Tibial artery (tissue), 4 donors: ENCODE measurements around the gene TCP11L2.
"Not testable (repeated sequence)": the region's sequence is repeated elsewhere in the genome, so short reads cannot be mapped to it uniquely, and the experiment has no call there.

Source experiments
- DNase-seq, 2 donors: peaks; one replicate each; pipeline ENCODE4 v3.0.0-alpha.2; 2019
- H3K27ac ChIP-seq, 2 donors: fragments of 200-600 bp; sonication (generic) in 1 of 2; 1 replicate in 1 of 2; 2 replicates in 1 of 2; pipeline ENCODE4 v1.5.1; 2018 to 2019; ENCODE audit warnings: mild to moderate bottlenecking in 1 of 2
- H3K27me3 ChIP-seq, 2 donors: fragments of 200-600 bp; sonication (generic) in 1 of 2; one replicate each; pipeline versions ENCODE4 v1.5.1 to v1.6.0; 2016 to 2019
- H3K36me3 ChIP-seq, 3 donors: fragments of 200-600 bp; sonication (generic) in 2 of 3; one replicate each; pipeline ENCODE4 v1.5.1; 2016 to 2019; ENCODE audit warnings: mild to moderate bottlenecking in 2 of 3
- H3K4me1 ChIP-seq, 4 donors: fragments of 200-600 bp; sonication (generic) in 2 of 4; 1 replicate in 3 of 4; 2 replicates in 1 of 4; pipeline ENCODE4 v1.5.1; 2016 to 2019
- H3K4me3 ChIP-seq, 2 donors: fragments of 200-600 bp; sonication (generic) in 1 of 2; 1 replicate in 1 of 2; 2 replicates in 1 of 2; pipeline ENCODE4 v1.5.1; 2018 to 2019; ENCODE audit warnings: mild to moderate bottlenecking in 2 of 2
- H3K9me3 ChIP-seq, 3 donors: fragments of 200-600 bp; sonication (generic) in 1 of 3; one replicate each; pipeline ENCODE4 v1.5.1; 2016 to 2019
- intact Hi-C: fragments of 100-400 bp; cut with DNase I; formaldehyde crosslinking; loops from one replicate; pipeline ENCODE4 v1.15.0; 2023; ENCODE audit warnings: low total_unique reads
- TF ChIP-seq, protein P1 (sequence below), 2 experiments: fragments of 200-600 bp in 1 of 2; fragments of 450-650 bp in 1 of 2; IDR thresholded peaks; one replicate each; pipeline ENCODE4 v1.5.1; 2017 to 2019; ENCODE audit warnings: antibody characterized with exemption in 2 of 2, mild to moderate bottlenecking in 1 of 2, moderate library complexity in 1 of 2

Gene TCP11L2

GRCh38 chr12:106369624-106370346 is 67.3 kb downstream of the TCP11L2 start:
- no peak for DNase-seq
- TF ChIP-seq, protein P1, sequence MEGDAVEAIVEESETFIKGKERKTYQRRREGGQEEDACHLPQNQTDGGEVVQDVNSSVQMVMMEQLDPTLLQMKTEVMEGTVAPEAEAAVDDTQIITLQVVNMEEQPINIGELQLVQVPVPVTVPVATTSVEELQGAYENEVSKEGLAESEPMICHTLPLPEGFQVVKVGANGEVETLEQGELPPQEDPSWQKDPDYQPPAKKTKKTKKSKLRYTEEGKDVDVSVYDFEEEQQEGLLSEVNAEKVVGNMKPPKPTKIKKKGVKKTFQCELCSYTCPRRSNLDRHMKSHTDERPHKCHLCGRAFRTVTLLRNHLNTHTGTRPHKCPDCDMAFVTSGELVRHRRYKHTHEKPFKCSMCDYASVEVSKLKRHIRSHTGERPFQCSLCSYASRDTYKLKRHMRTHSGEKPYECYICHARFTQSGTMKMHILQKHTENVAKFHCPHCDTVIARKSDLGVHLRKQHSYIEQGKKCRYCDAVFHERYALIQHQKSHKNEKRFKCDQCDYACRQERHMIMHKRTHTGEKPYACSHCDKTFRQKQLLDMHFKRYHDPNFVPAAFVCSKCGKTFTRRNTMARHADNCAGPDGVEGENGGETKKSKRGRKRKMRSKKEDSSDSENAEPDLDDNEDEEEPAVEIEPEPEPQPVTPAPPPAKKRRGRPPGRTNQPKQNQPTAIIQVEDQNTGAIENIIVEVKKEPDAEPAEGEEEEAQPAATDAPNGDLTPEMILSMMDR (IDR thresholded peaks at IDR 0.05), result no peak
- H3K27ac ChIP-seq, result no peak overlapping the region
- H3K4me1 ChIP-seq, result no peaks in the 10 kb centered on the region
- intact Hi-C loops, result no loop called here
- peaks cover 9 to 29% (median 26%) of the 10 kb centered on the region in 3 donors for H3K36me3 ChIP-seq
- no peaks in the 10 kb centered on the region for H3K9me3 ChIP-seq
- H3K27me3 ChIP-seq, result no peaks in the 10 kb centered on the region
- H3K4me3 ChIP-seq, result no peak overlapping the region

GRCh38 chr12:106378788-106379187 is 76.3 kb downstream of the TCP11L2 start:
- Histone ChIP-seq H3K4me1 (no peaks in the 10 kb centered on the region), H3K4me3 (no peak overlapping the region), H3K27me3 (no peaks in the 10 kb centered on the region), H3K9me3 (peaks cover 0 to 3% (median 0%) of the 10 kb centered on the region in 3 donors), H3K36me3 (peaks cover 42 to 63% (median 58%) of the 10 kb centered on the region in 3 donors), H3K27ac (no peak overlapping the region)
- DNase-seq, result no peak
- TF ChIP-seq, protein P1 (IDR thresholded peaks at IDR 0.05), result no peak
- intact Hi-C loops, result no loop called here

- Histone ChIP-seq H3K27ac (no peak overlapping the region), H3K27me3 (no peaks in the 10 kb centered on the region), H3K9me3 (peaks cover 0 to 3% (median 0%) of the 10 kb centered on the region in 3 donors), H3K36me3 (peaks cover 42 to 64% (median 55%) of the 10 kb centered on the region in 3 donors), H3K4me1 (no peaks in the 10 kb centered on the region), H3K4me3 (no peak overlapping the region)
- DNase-seq, result no peak
- intact Hi-C loops, result no loop called here
- TF ChIP-seq, protein P1 (IDR thresholded peaks at IDR 0.05), result no peak
Observed at GRCh38 chr12:106380954-106381353, 78.4 kb downstream of the TCP11L2 start.

GRCh38 chr12:106381866-106382265 is 79.3 kb downstream of the TCP11L2 start:
- H3K4me3 ChIP-seq, H3K27ac ChIP-seq, H3K27me3 ChIP-seq, H3K4me1 ChIP-seq, intact Hi-C loops, H3K9me3 ChIP-seq, DNase-seq: not testable (repeated sequence)
- H3K36me3 ChIP-seq, result peaks cover 40 to 55% (median 46%) of the 10 kb centered on the region in 3 donors

DNA sequence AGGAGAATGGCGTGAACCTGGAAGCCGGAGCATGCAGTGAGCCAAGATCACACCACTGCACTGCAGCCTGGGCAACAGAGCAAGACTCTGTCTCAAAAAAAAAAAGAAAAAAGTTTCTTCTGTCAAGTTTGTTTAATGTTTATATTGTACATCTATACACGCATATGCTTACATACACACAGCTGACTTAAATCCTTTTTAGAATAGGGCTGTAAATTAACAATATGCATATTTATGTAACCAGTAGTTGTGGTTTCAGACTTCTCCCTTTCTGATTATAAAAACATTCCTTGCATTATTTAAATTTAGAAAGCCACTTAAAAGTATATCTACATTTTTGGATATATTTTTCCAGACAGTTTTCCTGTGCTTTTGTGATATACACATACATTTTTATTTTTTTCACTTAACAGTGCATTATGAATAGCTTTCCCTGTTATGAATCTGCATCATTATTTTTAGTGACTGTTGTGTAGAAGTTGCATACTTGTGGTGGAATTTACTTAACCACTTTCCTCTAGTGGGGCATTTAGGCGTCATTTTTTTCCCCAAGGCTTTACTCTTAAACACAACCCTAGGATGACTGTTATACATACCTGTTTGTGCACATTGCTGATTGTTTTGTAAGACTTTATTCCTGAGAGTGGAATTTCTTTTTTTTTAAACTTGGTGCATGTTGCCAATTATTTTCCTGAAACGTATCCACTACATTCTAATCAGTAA is 84.4 kb downstream of the TCP11L2 start:
- Histone ChIP-seq H3K27me3 (no peaks in the 10 kb centered on the region), H3K27ac (no peak overlapping the region), H3K36me3 (peaks cover 13 to 26% (median 21%) of the 10 kb centered on the region in 3 donors), H3K4me1 (no peaks in the 10 kb centered on the region), H3K4me3 (no peak overlapping the region), H3K9me3 (peaks cover 0 to 3% (median 0%) of the 10 kb centered on the region in 3 donors)
- no peak for DNase-seq
- intact Hi-C loops, result loop anchor here (2.0 to 5.0 kb wide), 2 partner anchors 454 to 530 kb away; no protein-coding TSS in a partner anchor
- TF ChIP-seq, protein P1 (IDR thresholded peaks at IDR 0.05), result no peak

GRCh38 chr12:106387848-106388377 is 85.4 kb downstream of the TCP11L2 start:
- intact Hi-C loops, result loop anchor here (2.0 to 5.0 kb wide), 2 partner anchors 453 to 529 kb away; no protein-coding TSS in a partner anchor
- Histone ChIP-seq H3K27ac (no peak overlapping the region), H3K36me3 (peaks cover 7 to 19% (median 12%) of the 10 kb centered on the region in 3 donors)

More at GRCh38 chr12:106387848-106388377, 85.4 kb downstream of the TCP11L2 start:
- TF ChIP-seq, protein P1 (IDR thresholded peaks at IDR 0.05), result no peak
- no peak for DNase-seq
- Histone ChIP-seq H3K27me3 (no peaks in the 10 kb centered on the region), H3K4me3 (no peak overlapping the region), H3K4me1 (no peaks in the 10 kb centered on the region), H3K9me3 (no peaks in the 10 kb centered on the region)
